GM10847 (cell line): ENCODE results near the gene PALD1.

Experiments
- POLR2A ChIP-seq: IDR thresholded peaks from 2 replicates; pipeline ENCODE4 v1.6.1; 2011; ENCODE audit not compliant: insufficient read length; ENCODE audit errors: extremely low read depth

Gene PALD1

GRCh38 chr10:70597856-70598815, 119.6 kb downstream of the PALD1 start:
- TF ChIP-seq POLR2A = no peak

- TF ChIP-seq POLR2A = no peak
Observed at GRCh38 chr10:70598857-70599295, 120.3 kb downstream of the PALD1 start.

- TF ChIP-seq POLR2A = no peak
Observed at GRCh38 chr10:70599319-70599718, 120.8 kb downstream of the PALD1 start.

- no peak for TF ChIP-seq POLR2A
Observed at GRCh38 chr10:70599791-70600190, 121.2 kb downstream of the PALD1 start.

- no peak for TF ChIP-seq POLR2A
Observed at GRCh38 chr10:70600512-70601395, 122.2 kb downstream of the PALD1 start.

GRCh38 chr10:70601746-70602145, 123.2 kb downstream of the PALD1 start:
- TF ChIP-seq POLR2A = no peak

- TF ChIP-seq POLR2A = no peak
Observed at GRCh38 chr10:70602665-70603448, 124.3 kb downstream of the PALD1 start, which contains the start of gene PRF1. Gene PRF1, minus strand, starts transcription at chr10:70602741. Its CDS starts 1,839 bp downstream, at chr10:70600902.

- no peak for TF ChIP-seq POLR2A
Observed at GRCh38 chr10:70603449-70603801, 124.9 kb downstream of the PALD1 start.

GRCh38 chr10:70604106-70604505, 125.5 kb downstream of the PALD1 start:
- TF ChIP-seq POLR2A = no peak

- TF ChIP-seq POLR2A = no peak
Observed at GRCh38 chr10:70605161-70605560, 126.6 kb downstream of the PALD1 start.

- no peak for TF ChIP-seq POLR2A
Observed at GRCh38 chr10:70607936-70608335, 129.4 kb downstream of the PALD1 start.

GRCh38 chr10:70613941-70614340, 135.4 kb downstream of the PALD1 start:
- TF ChIP-seq POLR2A = no peak

GRCh38 chr10:70615211-70615610, 136.6 kb downstream of the PALD1 start:
- no peak for TF ChIP-seq POLR2A

- TF ChIP-seq POLR2A = no peak
Observed at GRCh38 chr10:70615784-70616522, 137.4 kb downstream of the PALD1 start.
